ENCODE results near the gene TMEM179. TPM values are rescaled to one million over a fixed set of nuclear protein-coding genes. Genes with fewer than 3 reads are reported as not detected.
"Not testable (repeated sequence)": the region's sequence is repeated elsewhere in the genome, so short reads cannot be mapped to it uniquely, and the experiment has no call there.

Gene TMEM179
- total and polyA plus RNA-seq, 4 donors, result 0.08 to 0.12 (median 0.10) TPM; not detected in 1

- ATAC-seq (ENCODE audit: insufficient read depth, low FRiP score), result no peak
- H3K9ac ChIP-seq (ENCODE audit: insufficient read depth in 1 of 2, low read length in 2 of 2), result no peak overlapping the region
- DNase-seq, result peak; percentile 43 to 72 (median 53)
- peaks cover 3 to 72% (median 12%) of the 10 kb centered on the region in 5 donors for H3K4me1 ChIP-seq (ENCODE audit: control insufficient read depth in 5 of 5, insufficient read depth in 5 of 5, low read length in 5 of 5)
- 43 to 57% methylated on average over 12 of the region's 12 CpGs for WGBS, 2 donors
- H3K4me3 ChIP-seq, result no peak overlapping the region
- H3K27ac ChIP-seq (ENCODE audit: low read depth in 1 of 2, low read length in 1 of 2), result peak overlapping the region in 1 of 2 donors; percentile 89
- peaks cover 0 to 8% (median 0%) of the 10 kb centered on the region in 3 donors for H3K27me3 ChIP-seq (ENCODE audit: control insufficient read depth in 3 of 3, insufficient read depth in 3 of 3, low read length in 2 of 3)
- H3K9me3 ChIP-seq (ENCODE audit: control insufficient read depth in 4 of 4, insufficient read depth in 3 of 4, low read length in 3 of 4), result no peaks in the 10 kb centered on the region
- no peak for TF ChIP-seq CTCF (IDR thresholded peaks at IDR 0.05; ENCODE audit: control extremely low read depth, extremely low read depth)
- no peaks in the 10 kb centered on the region for H3K36me3 ChIP-seq (ENCODE audit: control insufficient read depth in 4 of 4, insufficient read depth in 4 of 4, low read length in 4 of 4)
These were observed 21.9 kb downstream of the TMEM179 start for GRCh38 chr14:104582662-104583061.

GRCh38 chr14:104582005-104582404 lies 22.6 kb downstream of the TMEM179 start:
- Histone ChIP-seq H3K9ac (ENCODE audit: insufficient read depth in 1 of 2, low read length in 2 of 2) (no peak overlapping the region), H3K27me3 (ENCODE audit: control insufficient read depth in 3 of 3, insufficient read depth in 3 of 3, low read length in 2 of 3) (peaks cover 0 to 8% (median 5%) of the 10 kb centered on the region in 3 donors), H3K36me3 (ENCODE audit: control insufficient read depth in 4 of 4, insufficient read depth in 4 of 4, low read length in 4 of 4) (no peaks in the 10 kb centered on the region), H3K9me3 (ENCODE audit: control insufficient read depth in 4 of 4, insufficient read depth in 3 of 4, low read length in 3 of 4) (no peaks in the 10 kb centered on the region), H3K4me3 (no peak overlapping the region), H3K4me1 (ENCODE audit: control insufficient read depth in 5 of 5, insufficient read depth in 5 of 5, low read length in 5 of 5) (peaks cover 3 to 74% (median 12%) of the 10 kb centered on the region in 5 donors), H3K27ac (ENCODE audit: low read depth in 1 of 2, low read length in 1 of 2) (peak overlapping the region in 1 of 2 donors; percentile 89)
- DNase-seq, result no peak
- ATAC-seq (ENCODE audit: insufficient read depth, low FRiP score), result no peak
- no peak for TF ChIP-seq CTCF (IDR thresholded peaks at IDR 0.05; ENCODE audit: control extremely low read depth, extremely low read depth)
- 70 to 85% methylated on average over 20 of the region's 20 CpGs for WGBS, 2 donors

- Histone ChIP-seq H3K4me1 (ENCODE audit: control insufficient read depth in 5 of 5, insufficient read depth in 5 of 5, low read length in 5 of 5) (peaks cover 3 to 79% (median 8%) of the 10 kb centered on the region in 5 donors), H3K27ac (ENCODE audit: low read depth in 1 of 2, low read length in 1 of 2) (peak overlapping the region in 1 of 2 donors; percentile 89), H3K36me3 (ENCODE audit: control insufficient read depth in 4 of 4, insufficient read depth in 4 of 4, low read length in 4 of 4) (no peaks in the 10 kb centered on the region), H3K9me3 (ENCODE audit: control insufficient read depth in 4 of 4, insufficient read depth in 3 of 4, low read length in 3 of 4) (no peaks in the 10 kb centered on the region), H3K4me3 (no peak overlapping the region), H3K9ac (ENCODE audit: insufficient read depth in 1 of 2, low read length in 2 of 2) (no peak overlapping the region), H3K27me3 (ENCODE audit: control insufficient read depth in 3 of 3, insufficient read depth in 3 of 3, low read length in 2 of 3) (peaks cover 0 to 8% (median 5%) of the 10 kb centered on the region in 3 donors)
- no peak for ATAC-seq (ENCODE audit: insufficient read depth, low FRiP score)
- WGBS, 2 donors, result 73 to 75% methylated on average over 8 to 9 of the region's 9 CpGs
- TF ChIP-seq CTCF (IDR thresholded peaks at IDR 0.05; ENCODE audit: control extremely low read depth, extremely low read depth), result no peak
- no peak for DNase-seq
These were observed 23.1 kb downstream of the TMEM179 start for GRCh38 chr14:104581521-104581920.

GRCh38 chr14:104580961-104581360 lies 23.6 kb downstream of the TMEM179 start:
- no peaks in the 10 kb centered on the region for H3K36me3 ChIP-seq (ENCODE audit: control insufficient read depth in 4 of 4, insufficient read depth in 4 of 4, low read length in 4 of 4)
- ATAC-seq (ENCODE audit: insufficient read depth, low FRiP score) (no peak), DNase-seq (peak; percentile 73 to 84 (median 81))
- peaks cover 3 to 78% (median 6%) of the 10 kb centered on the region in 5 donors for H3K4me1 ChIP-seq (ENCODE audit: control insufficient read depth in 5 of 5, insufficient read depth in 5 of 5, low read length in 5 of 5)
- no peak overlapping the region for H3K4me3 ChIP-seq
- no peaks in the 10 kb centered on the region for H3K9me3 ChIP-seq (ENCODE audit: control insufficient read depth in 4 of 4, insufficient read depth in 3 of 4, low read length in 3 of 4)
- H3K9ac ChIP-seq (ENCODE audit: insufficient read depth in 1 of 2, low read length in 2 of 2), result no peak overlapping the region
- H3K27me3 ChIP-seq (ENCODE audit: control insufficient read depth in 3 of 3, insufficient read depth in 3 of 3, low read length in 2 of 3), result peaks cover 0 to 8% (median 5%) of the 10 kb centered on the region in 3 donors
- 46 to 60% methylated on average over 9 of the region's 9 CpGs for WGBS, 2 donors
- TF ChIP-seq CTCF (IDR thresholded peaks at IDR 0.05; ENCODE audit: control extremely low read depth, extremely low read depth), result no peak
- H3K27ac ChIP-seq (ENCODE audit: low read depth in 1 of 2, low read length in 1 of 2), result peak overlapping the region in 1 of 2 donors; percentile 89

- H3K4me1 ChIP-seq (ENCODE audit: control insufficient read depth in 5 of 5, insufficient read depth in 5 of 5, low read length in 5 of 5), result peaks cover under 1 to 86% (median 6%) of the 10 kb centered on the region in 5 donors
- DNase-seq; H3K9ac ChIP-seq (ENCODE audit: insufficient read depth in 1 of 2, low read length in 2 of 2); H3K36me3 ChIP-seq (ENCODE audit: control insufficient read depth in 4 of 4, insufficient read depth in 4 of 4, low read length in 4 of 4); H3K4me3 ChIP-seq; H3K9me3 ChIP-seq (ENCODE audit: control insufficient read depth in 4 of 4, insufficient read depth in 3 of 4, low read length in 3 of 4); H3K27me3 ChIP-seq (ENCODE audit: control insufficient read depth in 3 of 3, insufficient read depth in 3 of 3, low read length in 2 of 3); ATAC-seq (ENCODE audit: insufficient read depth, low FRiP score): not testable (repeated sequence)
- H3K27ac ChIP-seq (ENCODE audit: low read depth in 1 of 2, low read length in 1 of 2), result peak overlapping the region in 1 of 2 donors; percentile 89
- 70 to 83% methylated on average over 4 to 6 of the region's 6 CpGs for WGBS, 2 donors
These were observed 24.6 kb downstream of the TMEM179 start for GRCh38 chr14:104579939-104580338.
